ENCODE data around the gene COL6A3.

DNA sequence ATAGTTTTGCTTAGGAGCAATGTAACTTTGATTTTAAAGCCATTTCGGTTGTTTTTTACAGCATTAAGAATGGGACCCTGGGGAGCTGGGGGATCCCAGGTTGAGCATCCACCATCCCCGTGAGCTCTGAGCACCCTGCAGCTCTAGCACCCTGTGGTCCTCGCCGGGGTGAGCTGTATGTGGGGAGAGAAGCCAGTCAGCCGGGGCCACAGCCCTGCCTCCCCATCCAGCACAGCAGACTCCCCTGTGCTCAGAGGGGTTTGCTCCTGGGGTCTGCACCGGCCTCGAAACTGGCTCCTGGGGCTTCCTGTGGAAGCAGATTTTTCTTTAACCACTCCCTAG lies 1.3 kb downstream of the COL6A3 start:
- TF ChIP-seq, protein P1, sequence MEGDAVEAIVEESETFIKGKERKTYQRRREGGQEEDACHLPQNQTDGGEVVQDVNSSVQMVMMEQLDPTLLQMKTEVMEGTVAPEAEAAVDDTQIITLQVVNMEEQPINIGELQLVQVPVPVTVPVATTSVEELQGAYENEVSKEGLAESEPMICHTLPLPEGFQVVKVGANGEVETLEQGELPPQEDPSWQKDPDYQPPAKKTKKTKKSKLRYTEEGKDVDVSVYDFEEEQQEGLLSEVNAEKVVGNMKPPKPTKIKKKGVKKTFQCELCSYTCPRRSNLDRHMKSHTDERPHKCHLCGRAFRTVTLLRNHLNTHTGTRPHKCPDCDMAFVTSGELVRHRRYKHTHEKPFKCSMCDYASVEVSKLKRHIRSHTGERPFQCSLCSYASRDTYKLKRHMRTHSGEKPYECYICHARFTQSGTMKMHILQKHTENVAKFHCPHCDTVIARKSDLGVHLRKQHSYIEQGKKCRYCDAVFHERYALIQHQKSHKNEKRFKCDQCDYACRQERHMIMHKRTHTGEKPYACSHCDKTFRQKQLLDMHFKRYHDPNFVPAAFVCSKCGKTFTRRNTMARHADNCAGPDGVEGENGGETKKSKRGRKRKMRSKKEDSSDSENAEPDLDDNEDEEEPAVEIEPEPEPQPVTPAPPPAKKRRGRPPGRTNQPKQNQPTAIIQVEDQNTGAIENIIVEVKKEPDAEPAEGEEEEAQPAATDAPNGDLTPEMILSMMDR (IDR thresholded peaks at IDR 0.05): no peak
- no peak for TF ChIP-seq POLR2AphosphoS5 (IDR thresholded peaks at IDR 0.05)
- TF ChIP-seq POLR2A (IDR thresholded peaks at IDR 0.05): no peak

All from prostate gland (tissue), 2 donors.